Activated CD4-positive, alpha-beta T cell treated with anti-CD3 and anti-CD28 coated beads, Interleukin-2, amount 50 U/mL, for 16 hours (primary cell): ENCODE results near the gene C3orf20.

Source experiments
- DNase-seq: peaks from one replicate; pipeline ENCODE4 v3.0.0-alpha.2; 2020

Gene C3orf20

DNA sequence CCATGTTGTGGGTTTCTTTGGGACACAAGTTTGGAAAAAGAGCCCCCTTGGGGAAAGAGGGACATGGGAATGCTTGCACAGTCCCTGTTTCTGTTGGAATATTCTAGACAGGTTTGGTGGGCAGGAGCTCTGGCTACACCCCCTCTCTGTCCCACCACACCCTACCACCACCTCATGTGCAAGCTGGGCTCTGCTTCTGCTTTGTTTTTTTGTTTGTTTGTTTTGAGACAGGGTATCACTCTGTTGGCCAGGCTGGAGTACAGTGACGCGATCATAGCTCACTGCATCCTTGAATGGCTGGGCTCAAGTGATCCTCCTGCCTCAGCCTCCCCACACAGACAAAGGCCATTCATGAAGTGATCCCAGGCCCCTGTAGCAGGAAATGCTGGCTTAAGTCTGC lies 86.9 kb downstream of the C3orf20 start:
- no peak for DNase-seq

- no peak for DNase-seq
Measured at GRCh38 chr3:14762701-14763100, 87.8 kb downstream of the C3orf20 start.

DNA sequence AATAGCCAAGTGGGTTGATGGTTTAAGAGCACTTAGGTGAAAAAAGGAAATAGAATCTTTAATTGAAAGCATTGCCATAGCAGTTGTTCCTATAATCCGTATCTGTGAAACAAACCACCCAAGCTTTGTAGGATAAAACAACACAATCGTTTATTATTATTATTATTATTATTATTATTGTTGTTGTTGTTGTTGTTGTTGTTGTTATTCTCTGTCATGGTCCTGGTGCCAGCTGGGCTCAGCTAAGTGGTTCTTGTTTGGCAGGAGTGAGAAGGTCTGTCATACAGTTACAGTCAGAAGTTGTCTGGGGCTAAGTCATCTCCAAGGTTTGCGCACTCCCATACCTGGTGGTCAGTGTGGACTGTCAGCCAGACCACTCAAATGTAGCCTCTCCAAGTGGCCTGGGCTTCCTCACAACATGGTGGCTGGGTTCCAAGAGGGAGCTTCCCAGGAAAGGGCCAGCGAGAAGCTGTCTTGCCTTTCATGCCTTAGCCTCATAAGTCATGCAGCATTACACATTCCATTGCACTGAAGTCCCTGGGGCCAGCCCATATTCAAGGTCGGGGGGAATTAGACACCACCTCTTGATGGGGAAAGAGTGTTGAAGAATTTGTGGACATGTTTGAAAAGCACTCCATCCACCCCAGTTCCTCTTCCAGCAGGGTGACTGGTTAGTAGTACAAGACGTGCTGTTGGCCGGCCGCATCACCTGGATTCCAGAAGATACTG lies 89.6 kb downstream of the C3orf20 start:
- DNase-seq: no peak

GRCh38 chr3:14765060-14765400 lies 90.1 kb downstream of the C3orf20 start:
- DNase-seq: no peak

GRCh38 chr3:14765576-14766427 lies 90.9 kb downstream of the C3orf20 start:
- no peak for DNase-seq

GRCh38 chr3:14766428-14767244 lies 91.7 kb downstream of the C3orf20 start:
- no peak for DNase-seq

DNA sequence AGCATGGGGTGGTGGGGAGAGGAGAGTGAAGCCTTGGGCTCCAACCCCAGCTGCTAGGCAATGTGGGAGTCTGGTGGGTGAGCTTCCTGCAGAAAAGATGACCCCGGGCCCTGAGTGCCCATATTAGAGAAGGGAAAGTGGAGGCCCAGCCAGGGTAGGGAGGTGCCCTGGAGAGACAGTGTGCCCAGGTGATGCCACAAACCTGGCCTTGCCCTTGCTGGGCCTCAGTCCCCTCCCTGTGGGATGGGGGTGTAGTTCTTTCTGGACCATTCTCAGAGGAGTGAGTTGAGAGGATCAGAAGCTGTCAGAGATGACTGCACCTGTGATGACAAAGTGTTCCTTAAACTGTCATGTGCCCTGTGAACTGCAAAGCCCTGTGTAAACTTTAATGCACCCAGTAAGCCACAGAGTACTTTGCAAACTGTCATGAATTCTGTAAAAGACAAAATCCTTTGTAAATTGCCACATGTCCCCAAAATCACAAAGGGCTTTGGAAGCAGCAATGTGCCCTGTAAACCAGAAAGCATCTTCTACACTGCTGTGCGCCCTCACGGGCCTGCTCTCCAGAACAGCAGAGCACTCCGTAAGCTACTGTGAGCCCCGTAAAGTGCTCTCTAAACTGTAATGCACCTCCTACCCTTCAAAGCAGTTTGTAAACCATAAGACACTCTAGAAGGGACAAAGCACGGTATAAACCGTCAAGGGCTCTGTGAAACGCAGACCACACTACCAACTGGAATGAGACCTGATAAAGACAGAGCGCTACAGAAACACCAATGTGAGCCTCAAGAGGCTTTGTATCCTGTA lies 92.5 kb downstream of the C3orf20 start:
- no peak for DNase-seq

- DNase-seq: no peak
Measured at GRCh38 chr3:14768182-14768790, 93.3 kb downstream of the C3orf20 start.

- no peak for DNase-seq
Measured at GRCh38 chr3:14768881-14769280, 93.9 kb downstream of the C3orf20 start.

- DNase-seq: no peak
Measured at GRCh38 chr3:14769544-14770325, 94.8 kb downstream of the C3orf20 start.

GRCh38 chr3:14770591-14770990 lies 95.7 kb downstream of the C3orf20 start:
- no peak for DNase-seq

- DNase-seq: no peak
Measured at GRCh38 chr3:14771593-14772497, 96.9 kb downstream of the C3orf20 start.

- DNase-seq: no peak
Measured at GRCh38 chr3:14772533-14773138, 97.7 kb downstream of the C3orf20 start.

- no peak for DNase-seq
Measured at GRCh38 chr3:14773281-14773680, 98.3 kb downstream of the C3orf20 start.

GRCh38 chr3:14773691-14774128 lies 98.8 kb downstream of the C3orf20 start:
- DNase-seq: no peak

DNA sequence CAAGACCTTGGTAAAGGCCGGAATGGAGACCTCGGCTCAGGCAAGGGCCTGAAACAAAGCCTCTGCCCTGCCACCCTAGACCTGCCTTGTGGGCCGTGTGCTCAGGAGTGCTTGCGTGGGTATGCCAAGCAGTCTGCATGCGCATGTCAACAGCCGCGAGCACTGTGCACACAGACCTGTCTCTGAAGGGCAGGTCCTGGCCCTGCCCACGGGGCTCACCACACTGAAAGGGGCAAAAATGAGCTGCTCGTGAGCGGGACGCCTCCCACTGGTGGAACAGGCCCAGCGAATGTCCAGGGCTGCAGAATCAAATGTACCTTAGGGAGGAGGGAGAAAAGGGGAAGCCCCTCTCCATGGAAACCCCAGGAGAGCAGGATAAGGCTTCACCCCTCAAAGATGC lies 99.5 kb downstream of the C3orf20 start:
- DNase-seq: no peak

GRCh38 chr3:14775011-14775410 lies 100.1 kb downstream of the C3orf20 start:
- no peak for DNase-seq

DNA sequence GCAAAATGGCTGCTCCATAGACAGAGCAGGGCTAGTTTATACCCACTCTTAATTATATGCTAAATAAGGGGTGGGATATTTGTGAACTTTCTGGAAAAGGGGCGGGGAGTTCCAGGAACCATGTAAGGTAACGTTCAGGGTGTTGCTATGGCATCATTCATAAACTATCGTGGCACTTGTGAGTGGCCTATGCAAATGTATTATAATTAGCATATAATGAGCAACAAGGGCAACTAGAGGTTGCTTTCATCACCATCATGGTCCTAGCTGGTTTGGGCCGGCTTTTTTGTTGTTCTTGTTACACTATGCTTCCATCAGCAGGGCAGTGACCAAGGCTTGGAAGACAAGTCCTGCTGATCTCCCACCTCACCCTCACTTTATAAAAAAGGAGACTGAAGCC lies 100.6 kb downstream of the C3orf20 start:
- no peak for DNase-seq

GRCh38 chr3:14779069-14779685 lies 104.2 kb downstream of the C3orf20 start:
- DNase-seq: no peak
